HEK293T (cell line): ENCODE measurements around the gene MRPL41.

ENCODE experiments used
- ARNT ChIP-seq: fragments of 450-650 bp; IDR thresholded peaks from 2 replicates; pipeline ENCODE4 v1.6.1; 2017; ENCODE audit warnings: mild to moderate bottlenecking
- ELF4 ChIP-seq: fragments of 450-650 bp; IDR thresholded peaks from 2 replicates; pipeline ENCODE4 v1.6.1; 2017; ENCODE audit warnings: antibody characterized with exemption
- FOXM1 ChIP-seq: fragments of 450-650 bp; IDR thresholded peaks from 2 replicates; pipeline ENCODE4 v1.6.1; 2017; ENCODE audit warnings: mild to moderate bottlenecking, borderline replicate concordance
- NFRKB ChIP-seq: fragments of 450-650 bp; IDR thresholded peaks from 2 replicates; pipeline ENCODE4 v1.6.1; 2016; ENCODE audit warnings: mild to moderate bottlenecking, moderate library complexity
- SP1 ChIP-seq: fragments of 450-650 bp; IDR thresholded peaks from 2 replicates; pipeline ENCODE4 v1.6.1; 2017
- SUZ12 ChIP-seq: fragments of 450-650 bp; IDR thresholded peaks from 2 replicates; pipeline ENCODE4 v1.6.1; 2016; ENCODE audit warnings: mild to moderate bottlenecking
- TARDBP ChIP-seq: fragments of 450-650 bp; IDR thresholded peaks from 2 replicates; pipeline ENCODE4 v1.6.1; 2016
- ZNF384 ChIP-seq: fragments of 450-650 bp; IDR thresholded peaks from 2 replicates; pipeline ENCODE4 v1.6.1; 2016

GRCh38 chr9:137505421-137506140 is 46.1 kb upstream of the MRPL41 start:
- TF ChIP-seq SUZ12 (no peak), TARDBP (no peak), ARNT (no peak), ZNF384 (no peak), SP1 (no peak), FOXM1 (no peak), NFRKB (no peak), ELF4 (no peak)
